Stimulated activated naive B cell treated with anti-CD40 and anti-IgM and Interleukin-4, amounts not matched to agents 10 μg/mL and 1 μg/mL and 100 μg/mL, for 72 hours (primary cell): ENCODE results near the gene TMTC1.

Experiments
- ATAC-seq, 2 donors: fragments of 150-1000 bp; cut with Tn5 transposase; replicated peaks; 2 replicates each; pipeline ENCODE4 v1.10.0; 2021; ENCODE audit warnings: moderate library complexity in 1 of 2
- DNase-seq: peaks from one replicate; pipeline ENCODE4 v3.0.0; 2021
- H3K27ac Mint-ChIP-seq: one replicate; pipeline ENCODE4 v1.8.0; 2022; ENCODE audit warnings: mild to moderate bottlenecking, mixed read lengths
- H3K27me3 Mint-ChIP-seq, 2 donors: one replicate each; pipeline ENCODE4 v1.8.0; 2022; ENCODE audit warnings: mixed read lengths in 2 of 2
- H3K36me3 Mint-ChIP-seq, 2 donors: one replicate each; pipeline ENCODE4 v1.8.0; 2022; ENCODE audit warnings: mixed read lengths in 2 of 2, mild to moderate bottlenecking in 1 of 2
- H3K4me1 Mint-ChIP-seq, 2 donors: one replicate each; pipeline ENCODE4 v1.8.0; 2022; ENCODE audit warnings: mixed read lengths in 2 of 2, mild to moderate bottlenecking in 1 of 2
- H3K4me3 Mint-ChIP-seq, 2 donors: one replicate each; pipeline ENCODE4 v1.8.0; 2022; ENCODE audit warnings: mild to moderate bottlenecking in 2 of 2, mixed read lengths in 2 of 2, moderate library complexity in 1 of 2
- H3K9me3 Mint-ChIP-seq, 2 donors: one replicate each; pipeline ENCODE4 v1.8.0; 2022; ENCODE audit warnings: mixed read lengths in 2 of 2, mild to moderate bottlenecking in 1 of 2

The TMTC1 gene

DNA sequence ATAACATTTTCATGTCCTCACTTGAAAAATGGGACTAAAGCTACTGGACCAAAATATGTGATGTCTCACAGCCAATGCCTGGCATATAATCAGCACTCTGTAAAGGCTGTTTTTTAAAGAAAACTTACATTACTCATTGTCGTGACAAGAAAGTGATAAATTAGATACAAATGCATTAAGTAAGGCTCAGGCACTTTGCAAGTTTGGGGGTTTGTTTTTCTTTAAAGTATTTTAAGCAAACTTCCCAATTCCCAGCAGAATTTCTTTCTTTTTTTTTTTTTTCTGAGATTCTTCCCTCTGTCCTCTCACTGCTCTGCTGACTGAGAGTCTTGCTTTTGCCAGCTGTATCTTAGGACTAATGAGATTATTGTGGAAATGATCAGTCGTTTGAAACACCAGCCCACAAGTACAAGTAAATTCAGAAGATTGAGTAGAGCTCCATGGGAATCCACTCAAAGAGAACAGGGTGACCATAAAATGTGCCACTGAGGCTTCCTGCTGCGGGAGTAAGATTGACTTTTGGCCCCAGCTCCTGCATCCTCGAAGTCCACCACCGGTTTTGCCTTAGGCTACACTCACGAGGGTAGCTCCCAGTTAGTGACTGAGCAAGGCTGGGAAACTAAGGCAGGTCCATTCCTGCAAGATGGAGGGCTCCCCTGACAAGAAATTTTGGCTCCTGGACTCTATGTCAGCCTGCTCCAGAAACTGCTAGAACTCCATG is 82.8 kb downstream of the TMTC1 start:
- H3K4me3 Mint-ChIP-seq: no peak overlapping the region
- H3K4me1 Mint-ChIP-seq: no peaks in the 10 kb centered on the region
- no peaks in the 10 kb centered on the region for H3K27me3 Mint-ChIP-seq
- ATAC-seq (no peak), DNase-seq (no peak)
- H3K36me3 Mint-ChIP-seq: no peaks in the 10 kb centered on the region
- H3K9me3 Mint-ChIP-seq: no peaks in the 10 kb centered on the region
- H3K27ac Mint-ChIP-seq: no peak overlapping the region

DNA sequence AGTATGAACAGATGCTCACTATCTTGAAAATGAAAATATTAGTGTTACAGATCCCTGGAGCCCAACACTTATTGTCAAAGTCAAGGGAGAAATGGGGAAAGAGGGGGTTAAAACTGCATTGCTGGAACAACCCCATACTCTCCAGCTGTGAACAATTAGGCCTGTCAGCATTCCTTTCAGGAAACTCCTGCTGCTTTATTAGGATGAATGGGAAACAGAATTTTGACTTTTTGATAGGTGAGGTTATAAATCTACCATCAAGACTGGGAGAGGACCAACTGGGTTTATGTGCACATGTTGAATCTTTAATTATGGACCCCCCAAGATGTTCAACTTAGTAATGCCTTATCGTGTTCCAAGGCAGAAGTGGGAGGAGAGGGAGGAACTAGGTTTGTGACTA is 85.0 kb downstream of the TMTC1 start:
- no peak overlapping the region for H3K27ac Mint-ChIP-seq
- ATAC-seq (no peak), DNase-seq (no peak)
- no peaks in the 10 kb centered on the region for H3K9me3 Mint-ChIP-seq
- H3K27me3 Mint-ChIP-seq: no peaks in the 10 kb centered on the region
- no peaks in the 10 kb centered on the region for H3K4me1 Mint-ChIP-seq
- no peak overlapping the region for H3K4me3 Mint-ChIP-seq
- no peaks in the 10 kb centered on the region for H3K36me3 Mint-ChIP-seq

DNA sequence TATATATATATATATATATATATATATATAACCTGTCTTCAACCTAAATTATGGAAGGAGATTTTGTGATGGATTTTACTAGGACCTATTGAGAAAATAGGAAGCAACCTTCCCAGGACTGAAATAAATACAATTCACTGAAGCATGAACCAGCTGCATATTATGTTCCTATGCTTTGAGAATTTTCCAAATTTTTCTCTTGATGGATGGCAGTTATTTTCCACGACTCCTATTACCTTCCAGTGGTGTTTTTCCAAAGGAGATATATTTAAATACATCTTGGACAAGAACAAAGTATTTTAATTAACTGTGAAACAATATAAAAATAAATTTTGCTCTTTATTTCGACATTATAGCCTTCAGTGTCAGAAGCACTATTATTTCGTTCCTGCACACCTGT is 87.9 kb downstream of the TMTC1 start:
- H3K27ac Mint-ChIP-seq: no peak overlapping the region
- H3K36me3 Mint-ChIP-seq: no peaks in the 10 kb centered on the region
- H3K4me1 Mint-ChIP-seq: no peaks in the 10 kb centered on the region
- no peaks in the 10 kb centered on the region for H3K9me3 Mint-ChIP-seq
- no peak overlapping the region for H3K4me3 Mint-ChIP-seq
- ATAC-seq (no peak), DNase-seq (no peak)
- H3K27me3 Mint-ChIP-seq: no peaks in the 10 kb centered on the region

DNA sequence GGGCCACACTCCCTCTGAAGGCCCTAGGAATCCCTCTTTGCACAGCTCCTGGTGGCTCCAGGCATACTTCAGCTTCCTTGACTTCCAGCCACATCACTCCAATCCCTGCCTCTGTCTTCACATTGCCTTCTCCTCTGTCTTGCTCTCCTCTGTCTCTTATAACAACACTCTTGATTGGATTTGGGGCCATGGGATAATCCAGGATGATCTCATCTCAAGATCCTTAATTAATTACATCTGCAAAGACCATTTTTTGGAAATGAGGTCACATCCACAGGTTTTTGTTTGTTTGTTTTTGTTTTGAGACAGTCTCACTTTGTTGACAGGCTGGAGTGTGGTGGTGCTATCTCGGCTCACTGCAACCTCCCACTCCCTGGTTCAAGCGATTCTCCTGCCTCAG is 88.7 kb downstream of the TMTC1 start:
- no peaks in the 10 kb centered on the region for H3K4me1 Mint-ChIP-seq
- no peak overlapping the region for H3K4me3 Mint-ChIP-seq
- no peaks in the 10 kb centered on the region for H3K9me3 Mint-ChIP-seq
- DNase-seq (no peak), ATAC-seq (no peak)
- H3K27ac Mint-ChIP-seq: no peak overlapping the region
- no peaks in the 10 kb centered on the region for H3K27me3 Mint-ChIP-seq
- H3K36me3 Mint-ChIP-seq: no peaks in the 10 kb centered on the region

DNA sequence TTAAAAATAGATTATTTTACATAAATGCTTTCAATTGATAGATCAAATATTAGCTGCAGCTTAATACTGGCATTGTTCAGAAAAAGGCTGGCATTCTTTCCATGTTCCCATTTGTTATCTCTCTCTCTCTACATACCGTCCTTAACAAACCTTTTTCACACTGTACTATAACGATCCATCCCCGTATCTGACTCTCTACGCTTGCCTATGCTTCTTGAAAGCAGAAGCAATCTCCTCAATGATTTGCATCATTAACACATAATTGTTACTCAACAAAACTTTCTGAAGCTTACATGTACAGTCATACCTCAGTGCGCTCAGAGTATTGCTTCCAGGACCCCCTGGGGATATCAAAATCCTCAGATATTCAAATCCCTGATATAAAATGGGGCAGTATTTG is 89.7 kb downstream of the TMTC1 start:
- H3K4me3 Mint-ChIP-seq: no peak overlapping the region
- peaks cover 0 to 3% of the 10 kb centered on the region in 2 donors for H3K9me3 Mint-ChIP-seq
- ATAC-seq (no peak), DNase-seq (no peak)
- no peaks in the 10 kb centered on the region for H3K4me1 Mint-ChIP-seq
- H3K27me3 Mint-ChIP-seq: no peaks in the 10 kb centered on the region
- H3K27ac Mint-ChIP-seq: no peak overlapping the region
- H3K36me3 Mint-ChIP-seq: no peaks in the 10 kb centered on the region

DNA sequence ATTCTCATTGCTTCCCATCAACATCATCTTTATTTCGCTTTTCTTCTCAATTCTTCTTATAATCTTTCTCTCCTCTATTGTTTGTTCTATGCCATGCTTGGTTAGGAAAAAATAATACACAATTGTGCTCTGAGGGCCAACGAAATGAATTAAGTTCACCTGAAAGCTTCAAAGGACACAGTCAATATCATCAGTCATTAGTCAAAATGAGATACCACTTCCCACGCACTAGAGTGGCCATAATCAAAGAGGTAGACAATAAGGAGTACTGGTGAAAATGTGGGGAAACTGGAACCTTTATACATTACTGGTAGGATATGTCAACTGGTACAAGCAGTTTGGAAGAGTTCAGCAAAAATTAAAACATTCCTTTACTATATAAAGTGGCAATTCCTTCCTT is 91.5 kb downstream of the TMTC1 start:
- no peak overlapping the region for H3K4me3 Mint-ChIP-seq
- no peaks in the 10 kb centered on the region for H3K36me3 Mint-ChIP-seq
- DNase-seq (no peak), ATAC-seq (no peak)
- no peak overlapping the region for H3K27ac Mint-ChIP-seq
- no peaks in the 10 kb centered on the region for H3K27me3 Mint-ChIP-seq
- H3K9me3 Mint-ChIP-seq: peaks cover 3% of the 10 kb centered on the region in 2 donors
- H3K4me1 Mint-ChIP-seq: no peaks in the 10 kb centered on the region

DNA sequence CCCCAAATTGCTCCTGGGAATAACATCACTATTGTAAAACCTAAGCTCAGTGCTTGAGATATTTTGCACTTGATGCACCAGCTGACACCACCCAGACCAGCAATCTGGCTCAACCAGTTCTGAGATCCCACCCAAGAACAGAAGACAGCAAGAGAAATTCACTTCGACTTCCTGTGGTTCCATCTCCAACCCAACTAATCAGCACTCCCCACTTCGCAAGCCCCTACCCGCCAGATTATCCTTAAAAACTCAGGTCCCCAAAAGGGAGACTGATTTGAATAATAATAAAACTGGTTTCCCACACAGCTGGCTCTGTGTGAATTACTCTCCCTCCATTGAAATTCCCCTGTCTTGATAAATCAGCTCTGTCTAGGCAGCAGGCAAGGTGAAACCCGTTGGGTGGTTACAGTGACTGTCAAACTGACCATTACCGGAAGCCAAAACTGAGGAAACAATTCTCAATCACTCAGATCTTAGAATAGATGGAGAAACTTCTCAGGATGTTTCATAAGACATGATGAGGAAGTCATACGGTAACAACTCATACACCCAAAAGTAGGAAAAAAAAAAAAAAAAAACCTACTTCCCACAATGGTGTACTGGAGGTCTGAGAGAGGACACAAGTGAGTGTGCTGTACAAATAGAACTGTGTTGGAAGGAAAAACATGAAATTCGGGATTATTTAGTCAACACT is 92.4 kb downstream of the TMTC1 start:
- no peak for DNase-seq
- Mint-ChIP-seq H3K4me1 (no peaks in the 10 kb centered on the region), H3K4me3 (no peak overlapping the region), H3K9me3 (peaks cover 3% of the 10 kb centered on the region in 2 donors), H3K27ac (no peak overlapping the region), H3K27me3 (no peaks in the 10 kb centered on the region), H3K36me3 (no peaks in the 10 kb centered on the region)
- no peak for ATAC-seq

DNA sequence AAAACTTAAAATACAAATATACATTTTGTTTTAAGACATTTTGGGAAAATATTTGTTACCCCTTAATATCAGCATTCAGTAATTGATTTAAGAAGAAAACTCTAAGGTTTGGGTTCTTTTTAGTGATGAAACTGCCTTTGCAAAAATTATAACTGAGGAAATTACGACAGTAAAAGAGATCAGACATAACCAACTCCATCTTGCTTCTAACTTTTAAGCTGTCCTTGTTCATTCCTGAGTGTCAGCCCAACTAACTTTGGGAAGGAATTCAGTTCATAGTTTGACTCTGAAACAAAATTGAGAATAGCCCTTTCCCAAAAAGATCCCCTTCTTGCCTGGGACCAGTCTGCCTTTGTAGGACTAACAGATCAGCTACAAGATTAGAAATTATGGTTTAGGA is 93.0 kb downstream of the TMTC1 start:
- Mint-ChIP-seq H3K27me3 (no peaks in the 10 kb centered on the region), H3K36me3 (no peaks in the 10 kb centered on the region), H3K4me1 (no peaks in the 10 kb centered on the region), H3K9me3 (peaks cover 3% of the 10 kb centered on the region in 2 donors), H3K4me3 (no peak overlapping the region), H3K27ac (no peak overlapping the region)
- ATAC-seq (no peak), DNase-seq (no peak)

DNA sequence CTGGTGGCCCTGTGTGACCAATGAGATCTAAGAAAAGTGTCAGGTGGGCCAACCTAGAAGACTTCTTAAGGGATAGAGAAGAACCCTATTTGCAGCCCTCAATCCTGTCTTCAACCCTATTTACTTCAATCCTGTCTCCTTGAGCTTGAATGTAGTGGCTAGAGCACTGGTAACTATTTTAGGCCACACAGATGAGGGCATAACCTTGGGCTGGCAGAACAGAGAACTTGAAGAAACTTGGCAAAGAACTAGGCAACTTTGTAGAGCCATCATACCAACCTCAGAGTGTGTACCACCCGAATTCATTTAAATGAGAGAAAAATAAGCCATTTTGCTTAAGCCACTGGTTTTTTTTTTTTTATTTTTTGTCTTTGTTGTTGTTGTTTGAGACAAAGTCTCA is 94.8 kb downstream of the TMTC1 start:
- H3K27ac Mint-ChIP-seq: no peak overlapping the region
- H3K4me1 Mint-ChIP-seq: no peaks in the 10 kb centered on the region
- no peaks in the 10 kb centered on the region for H3K27me3 Mint-ChIP-seq
- no peak overlapping the region for H3K4me3 Mint-ChIP-seq
- DNase-seq: no peak
- H3K9me3 Mint-ChIP-seq: peaks cover 3% of the 10 kb centered on the region in 2 donors
- ATAC-seq: no peak
- no peaks in the 10 kb centered on the region for H3K36me3 Mint-ChIP-seq

DNA sequence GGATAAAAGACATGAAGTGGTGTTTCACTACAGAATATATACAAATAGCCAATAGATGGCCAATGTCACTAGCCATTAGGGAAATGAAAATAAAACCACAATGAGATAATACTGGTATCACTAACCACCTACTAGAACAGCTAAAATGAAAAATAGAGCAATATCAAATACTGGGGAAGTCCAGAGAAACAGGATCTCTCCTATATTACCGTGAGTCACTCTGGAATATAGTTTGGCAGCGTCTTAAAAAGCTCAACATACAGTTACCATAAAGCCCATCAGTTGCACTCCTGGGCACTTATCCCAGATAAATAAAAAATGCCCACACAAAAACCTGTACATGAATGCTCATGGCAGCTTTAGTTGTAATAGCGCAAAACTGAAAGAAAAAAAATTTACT is 101.7 kb downstream of the TMTC1 start:
- H3K36me3 Mint-ChIP-seq: no peaks in the 10 kb centered on the region
- peaks cover 0 to 2% of the 10 kb centered on the region in 2 donors for H3K9me3 Mint-ChIP-seq
- no peaks in the 10 kb centered on the region for H3K27me3 Mint-ChIP-seq
- no peak overlapping the region for H3K4me3 Mint-ChIP-seq
- H3K27ac Mint-ChIP-seq: no peak overlapping the region
- DNase-seq (no peak), ATAC-seq (no peak)
- no peaks in the 10 kb centered on the region for H3K4me1 Mint-ChIP-seq

DNA sequence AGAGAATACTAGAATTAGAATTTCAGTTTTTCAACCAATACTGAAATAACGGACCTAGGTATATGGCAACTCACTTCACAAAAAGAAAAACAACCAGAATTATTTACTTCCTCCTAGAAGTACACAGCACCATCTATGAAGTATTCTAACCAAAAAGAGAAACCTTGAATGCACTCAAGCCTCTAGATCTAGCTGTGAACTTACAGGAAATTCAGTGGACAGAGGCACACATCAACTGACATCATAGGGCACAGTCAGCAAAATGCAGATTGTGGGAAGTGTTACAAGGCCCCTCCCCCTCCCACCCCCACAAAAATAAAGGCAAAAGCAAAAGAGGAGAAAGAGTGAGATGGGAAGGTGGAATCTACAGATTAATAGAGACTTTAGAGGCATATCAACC is 102.4 kb downstream of the TMTC1 start:
- Mint-ChIP-seq H3K9me3 (peaks cover 0 to 2% of the 10 kb centered on the region in 2 donors), H3K27me3 (no peaks in the 10 kb centered on the region), H3K4me1 (no peaks in the 10 kb centered on the region), H3K27ac (no peak overlapping the region), H3K36me3 (no peaks in the 10 kb centered on the region), H3K4me3 (no peak overlapping the region)
- ATAC-seq (no peak), DNase-seq (no peak)

DNA sequence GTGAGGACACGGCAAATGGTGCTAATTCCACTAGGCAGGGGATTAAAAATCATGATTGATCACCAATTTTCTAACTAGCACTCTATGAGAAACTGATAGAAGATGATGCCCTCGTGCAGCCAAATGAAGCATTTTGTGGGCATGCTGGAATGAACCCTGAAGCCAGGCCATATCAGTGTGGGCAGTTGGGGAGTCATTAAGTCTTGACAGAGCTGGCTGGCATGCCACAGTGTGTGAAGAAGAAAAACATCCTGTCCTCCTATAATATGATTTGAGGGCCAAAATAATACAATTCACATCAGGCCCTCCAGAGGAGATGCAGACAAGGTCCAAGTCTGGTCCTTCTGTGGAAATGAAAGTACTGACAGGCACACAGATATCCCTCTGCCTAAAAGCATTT is 107.1 kb downstream of the TMTC1 start:
- H3K27me3 Mint-ChIP-seq: no peaks in the 10 kb centered on the region
- H3K4me3 Mint-ChIP-seq: no peak overlapping the region
- DNase-seq (no peak), ATAC-seq (no peak)
- H3K4me1 Mint-ChIP-seq: no peaks in the 10 kb centered on the region
- H3K36me3 Mint-ChIP-seq: no peaks in the 10 kb centered on the region
- H3K27ac Mint-ChIP-seq: no peak overlapping the region
- H3K9me3 Mint-ChIP-seq: peaks cover 0 to 2% of the 10 kb centered on the region in 2 donors

DNA sequence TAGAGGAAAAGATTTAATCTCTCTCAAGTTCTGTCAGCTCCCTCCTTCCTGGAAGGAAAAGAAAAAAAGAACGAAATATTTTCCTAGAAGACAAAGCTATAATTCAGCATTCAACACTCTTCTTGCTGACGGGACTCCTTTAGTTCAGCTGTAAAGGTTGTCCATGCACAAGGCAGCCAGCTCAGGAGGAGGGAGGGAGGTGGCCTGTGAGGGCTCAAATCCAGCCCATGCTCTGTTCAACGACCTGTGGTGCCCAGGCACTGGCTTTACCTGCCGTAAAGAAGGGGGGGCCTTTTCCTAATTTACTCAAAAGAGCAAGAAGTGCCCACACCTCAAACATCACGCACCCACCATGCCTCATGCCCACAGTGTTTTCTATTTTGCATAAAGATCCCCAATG is 109.3 kb downstream of the TMTC1 start:
- no peaks in the 10 kb centered on the region for H3K9me3 Mint-ChIP-seq
- H3K27me3 Mint-ChIP-seq: no peaks in the 10 kb centered on the region
- no peaks in the 10 kb centered on the region for H3K4me1 Mint-ChIP-seq
- no peak overlapping the region for H3K4me3 Mint-ChIP-seq
- no peaks in the 10 kb centered on the region for H3K36me3 Mint-ChIP-seq
- DNase-seq: no peak
- ATAC-seq: no peak
- H3K27ac Mint-ChIP-seq: no peak overlapping the region

DNA sequence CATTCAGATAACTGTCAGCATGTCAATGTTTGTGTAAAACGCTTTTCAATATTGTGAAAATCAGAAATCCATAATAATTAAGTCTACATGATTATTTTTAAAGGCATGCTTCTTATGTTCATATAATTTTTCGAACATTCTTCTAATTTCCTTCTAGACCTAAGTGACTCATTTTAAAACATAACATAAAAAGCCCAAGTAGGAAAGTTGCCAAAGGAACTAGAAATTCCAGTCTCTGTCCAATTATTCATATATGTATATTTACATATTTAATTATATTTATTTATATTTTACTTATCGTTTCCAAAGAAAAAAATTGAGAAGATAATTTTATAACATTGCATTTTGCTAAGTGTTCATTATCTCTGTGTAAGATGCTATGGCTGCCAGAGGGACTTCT is 110.4 kb downstream of the TMTC1 start:
- ATAC-seq: no peak
- DNase-seq: no peak
- H3K4me3 Mint-ChIP-seq: no peak overlapping the region
- H3K36me3 Mint-ChIP-seq: no peaks in the 10 kb centered on the region
- no peak overlapping the region for H3K27ac Mint-ChIP-seq
- no peaks in the 10 kb centered on the region for H3K9me3 Mint-ChIP-seq
- no peaks in the 10 kb centered on the region for H3K27me3 Mint-ChIP-seq
- H3K4me1 Mint-ChIP-seq: no peaks in the 10 kb centered on the region

DNA sequence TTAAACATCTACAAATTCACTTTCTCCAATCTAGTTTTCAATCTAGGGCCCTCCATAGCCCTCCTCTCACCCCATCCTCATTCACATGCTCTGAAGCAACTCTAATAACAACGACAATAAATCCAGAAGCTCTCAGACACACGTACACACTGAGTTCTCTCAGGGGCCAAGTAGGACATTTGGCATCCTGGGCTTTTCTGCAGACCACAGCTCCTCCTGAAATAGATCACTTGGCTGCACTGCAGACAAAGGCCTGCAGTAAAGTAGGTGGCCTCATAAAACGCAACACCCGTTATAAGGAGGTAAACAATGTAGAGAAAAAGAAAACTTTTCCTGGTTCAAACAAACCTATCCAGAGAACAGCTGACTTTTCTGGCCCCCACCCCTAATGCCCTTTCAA is 111.2 kb downstream of the TMTC1 start:
- Mint-ChIP-seq H3K4me3 (no peak overlapping the region), H3K36me3 (no peaks in the 10 kb centered on the region), H3K27ac (no peak overlapping the region), H3K9me3 (no peaks in the 10 kb centered on the region), H3K4me1 (no peaks in the 10 kb centered on the region), H3K27me3 (no peaks in the 10 kb centered on the region)
- no peak for DNase-seq
- ATAC-seq: no peak
